K562 (cell line): ENCODE results near the gene SLC2A10. TPM values are rescaled to one million over a fixed set of nuclear protein-coding genes. Genes with fewer than 3 reads are reported as not detected.

Experiments used
- BRF1 ChIP-seq: IDR thresholded peaks from 3 replicates; pipeline ENCODE4 v1.6.1; 2011; ENCODE audit warnings: borderline replicate concordance, mild to moderate bottlenecking; ENCODE audit not compliant: insufficient read length; ENCODE audit errors: extremely low read depth
- CTBP1 ChIP-seq: fragments of 450-650 bp; IDR thresholded peaks from 2 replicates; pipeline ENCODE4 v1.6.1; 2016; ENCODE audit warnings: borderline replicate concordance
- ELF1 ChIP-seq: fragments of 200-800 bp; sonication (Bioruptor generic); IDR thresholded peaks from 2 replicates; pipeline ENCODE4 v1.6.1; 2016; ENCODE audit warnings: missing genetic modification characterization, missing compliant biosample characterization
- ESRRB ChIP-seq: fragments of 250-450 bp; sonication (Bioruptor Pico); IDR thresholded peaks from 2 replicates; pipeline ENCODE4 v1.5.0; 2020; ENCODE audit warnings: mild to moderate bottlenecking, moderate library complexity, borderline replicate concordance
- RCOR1 ChIP-seq, 2 experiments: IDR thresholded peaks; 2 replicates each; pipeline ENCODE4 v1.6.1; 2012; ENCODE audit warnings: low read depth in 2 of 2, low read length in 2 of 2, borderline replicate concordance in 1 of 2, improper control_type of control experiment in 1 of 2
- SP2 ChIP-seq: IDR thresholded peaks from 2 replicates; pipeline ENCODE4 v1.6.1; 2011; ENCODE audit warnings: mild to moderate bottlenecking, low read depth, low read length, moderate library complexity; ENCODE audit not compliant: poor library complexity, severe bottlenecking; ENCODE audit errors: extremely low read depth
- STAG1 ChIP-seq: sonication (generic); formaldehyde crosslinking; IDR thresholded peaks from 2 replicates; pipeline ENCODE4 v1.5.0; 2020; ENCODE audit warnings: missing genetic modification reagents, borderline replicate concordance
- ZNF224 ChIP-seq: sonication (generic); formaldehyde crosslinking; IDR thresholded peaks from 2 replicates; pipeline ENCODE4 v1.8.0; 2022; ENCODE audit warnings: mild to moderate bottlenecking, missing genetic modification reagents
- ZNF232 ChIP-seq: sonication (generic); formaldehyde crosslinking; IDR thresholded peaks from 2 replicates; pipeline ENCODE4 v1.8.0; 2022; ENCODE audit warnings: mild to moderate bottlenecking, missing genetic modification reagents
- ZNF316 ChIP-seq: fragments of 450-650 bp; IDR thresholded peaks from 2 replicates; pipeline ENCODE4 v1.6.1; 2016
- ZNF696 ChIP-seq: fragments of 250-450 bp; sonication (Bioruptor Pico); conservative IDR thresholded peaks from 2 replicates; pipeline ENCODE4 v1.4.0; 2020; ENCODE audit warnings: mild to moderate bottlenecking, moderate library complexity
- polyA plus RNA-seq, 8 experiments: library from polyadenylated mRNA; depleted of rRNA in 4 of 8; stranded (reverse) in 5 of 8; unstranded in 3 of 8; fragments of >200 nt; fragmentation: Nextera tagmentation in 2 of 8; fragmentation: Illumina TruSeq in 1 of 8; extraction: Ambion mirVana in 2 of 8; extraction: Trizol in 1 of 8; gene quantifications; 2 replicates each; pipeline versions ENCODE4 v1.2.1 to v1.2.3, GENCODE V29; 2011 to 2014; ENCODE audit warnings: inconsistent platforms in 1 of 8, missing spikeins in 1 of 8
- total RNA-seq, 7 experiments: library from RNA; depleted of rRNA in 6 of 7; stranded (reverse); fragments of >200 nt in 6 of 7; fragmentation: Illumina TruSeq in 2 of 7; extraction: Trizol in 2 of 7; gene quantifications; 2 replicates each; pipeline versions ENCODE4 v1.2.1 to v1.2.3, GENCODE V29; 2011 to 2021; ENCODE audit warnings: low replicate concordance in 1 of 7
- TF ChIP-seq, protein P1 (sequence below): fragments of 250-450 bp; sonication (Bioruptor Pico); IDR thresholded peaks from 2 replicates; pipeline ENCODE4 v1.4.0; 2020
- TF ChIP-seq, protein P2 (sequence below): fragments of 250-450 bp; sonication (Bioruptor Pico); IDR thresholded peaks from 2 replicates; pipeline ENCODE4 v1.8.0; 2021; ENCODE audit warnings: moderate library complexity, mild to moderate bottlenecking, inconsistent platforms

Gene SLC2A10
- total and polyA plus RNA-seq, 9 of the 15 experiments (the other 6 are each of a cell fraction or from before 2014, with no cell fraction given): 0.01 to 1.8 (median 0.10) TPM

DNA sequence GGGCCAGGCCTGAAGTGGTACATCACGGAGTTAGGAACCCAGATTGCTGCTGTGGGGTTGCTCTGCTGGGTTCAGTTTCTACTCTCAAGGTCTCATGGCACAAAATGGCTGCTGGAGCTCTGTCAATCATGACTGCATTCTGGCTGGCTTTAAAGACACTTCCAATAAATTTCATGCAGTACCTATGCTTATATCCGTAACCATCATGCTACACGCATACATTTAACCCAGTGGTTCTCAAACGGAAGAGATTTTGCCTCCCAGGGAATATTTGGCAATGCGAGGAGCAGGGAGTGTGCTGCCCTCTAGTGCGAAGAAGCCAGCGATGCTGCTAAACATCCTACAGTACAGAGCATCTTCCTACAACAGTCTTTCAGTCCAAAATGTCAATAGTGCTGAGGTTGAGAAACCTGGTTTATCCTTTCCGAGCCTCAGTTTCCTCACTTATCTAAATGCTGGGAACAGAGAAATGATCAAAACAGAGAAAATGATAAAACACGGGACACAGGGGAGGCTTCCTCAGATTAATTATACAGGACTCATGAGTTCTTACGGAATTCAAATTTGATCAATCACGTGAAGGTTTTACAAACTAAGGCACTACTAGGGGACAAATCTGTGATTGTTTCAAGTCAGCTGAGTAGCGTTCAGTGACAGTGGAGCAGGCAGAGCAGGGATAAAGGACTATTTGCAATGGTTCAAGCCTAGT is 9.6 kb upstream of the SLC2A10 start (continued):
- TF ChIP-seq, protein P1, sequence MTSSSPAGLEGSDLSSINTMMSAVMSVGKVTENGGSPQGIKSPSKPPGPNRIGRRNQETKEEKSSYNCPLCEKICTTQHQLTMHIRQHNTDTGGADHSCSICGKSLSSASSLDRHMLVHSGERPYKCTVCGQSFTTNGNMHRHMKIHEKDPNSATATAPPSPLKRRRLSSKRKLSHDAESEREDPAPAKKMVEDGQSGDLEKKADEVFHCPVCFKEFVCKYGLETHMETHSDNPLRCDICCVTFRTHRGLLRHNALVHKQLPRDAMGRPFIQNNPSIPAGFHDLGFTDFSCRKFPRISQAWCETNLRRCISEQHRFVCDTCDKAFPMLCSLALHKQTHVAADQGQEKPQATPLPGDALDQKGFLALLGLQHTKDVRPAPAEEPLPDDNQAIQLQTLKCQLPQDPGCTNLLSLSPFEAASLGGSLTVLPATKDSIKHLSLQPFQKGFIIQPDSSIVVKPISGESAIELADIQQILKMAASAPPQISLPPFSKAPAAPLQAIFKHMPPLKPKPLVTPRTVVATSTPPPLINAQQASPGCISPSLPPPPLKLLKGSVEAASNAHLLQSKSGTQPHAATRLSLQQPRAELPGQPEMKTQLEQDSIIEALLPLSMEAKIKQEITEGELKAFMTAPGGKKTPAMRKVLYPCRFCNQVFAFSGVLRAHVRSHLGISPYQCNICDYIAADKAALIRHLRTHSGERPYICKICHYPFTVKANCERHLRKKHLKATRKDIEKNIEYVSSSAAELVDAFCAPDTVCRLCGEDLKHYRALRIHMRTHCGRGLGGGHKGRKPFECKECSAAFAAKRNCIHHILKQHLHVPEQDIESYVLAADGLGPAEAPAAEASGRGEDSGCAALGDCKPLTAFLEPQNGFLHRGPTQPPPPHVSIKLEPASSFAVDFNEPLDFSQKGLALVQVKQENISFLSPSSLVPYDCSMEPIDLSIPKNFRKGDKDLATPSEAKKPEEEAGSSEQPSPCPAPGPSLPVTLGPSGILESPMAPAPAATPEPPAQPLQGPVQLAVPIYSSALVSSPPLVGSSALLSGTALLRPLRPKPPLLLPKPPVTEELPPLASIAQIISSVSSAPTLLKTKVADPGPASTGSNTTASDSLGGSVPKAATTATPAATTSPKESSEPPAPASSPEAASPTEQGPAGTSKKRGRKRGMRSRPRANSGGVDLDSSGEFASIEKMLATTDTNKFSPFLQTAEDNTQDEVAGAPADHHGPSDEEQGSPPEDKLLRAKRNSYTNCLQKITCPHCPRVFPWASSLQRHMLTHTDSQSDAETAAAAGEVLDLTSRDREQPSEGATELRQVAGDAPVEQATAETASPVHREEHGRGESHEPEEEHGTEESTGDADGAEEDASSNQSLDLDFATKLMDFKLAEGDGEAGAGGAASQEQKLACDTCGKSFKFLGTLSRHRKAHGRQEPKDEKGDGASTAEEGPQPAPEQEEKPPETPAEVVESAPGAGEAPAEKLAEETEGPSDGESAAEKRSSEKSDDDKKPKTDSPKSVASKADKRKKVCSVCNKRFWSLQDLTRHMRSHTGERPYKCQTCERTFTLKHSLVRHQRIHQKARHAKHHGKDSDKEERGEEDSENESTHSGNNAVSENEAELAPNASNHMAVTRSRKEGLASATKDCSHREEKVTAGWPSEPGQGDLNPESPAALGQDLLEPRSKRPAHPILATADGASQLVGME (CRISPR knock-in tag): no peak
- peak; percentile 38; the same call in 1 of the 2 replicates for TF ChIP-seq STAG1 (CRISPR knock-in tag)
- no peak for TF ChIP-seq ZNF232
- TF ChIP-seq ZNF224 (CRISPR knock-in tag): no peak
- TF ChIP-seq, protein P2, sequence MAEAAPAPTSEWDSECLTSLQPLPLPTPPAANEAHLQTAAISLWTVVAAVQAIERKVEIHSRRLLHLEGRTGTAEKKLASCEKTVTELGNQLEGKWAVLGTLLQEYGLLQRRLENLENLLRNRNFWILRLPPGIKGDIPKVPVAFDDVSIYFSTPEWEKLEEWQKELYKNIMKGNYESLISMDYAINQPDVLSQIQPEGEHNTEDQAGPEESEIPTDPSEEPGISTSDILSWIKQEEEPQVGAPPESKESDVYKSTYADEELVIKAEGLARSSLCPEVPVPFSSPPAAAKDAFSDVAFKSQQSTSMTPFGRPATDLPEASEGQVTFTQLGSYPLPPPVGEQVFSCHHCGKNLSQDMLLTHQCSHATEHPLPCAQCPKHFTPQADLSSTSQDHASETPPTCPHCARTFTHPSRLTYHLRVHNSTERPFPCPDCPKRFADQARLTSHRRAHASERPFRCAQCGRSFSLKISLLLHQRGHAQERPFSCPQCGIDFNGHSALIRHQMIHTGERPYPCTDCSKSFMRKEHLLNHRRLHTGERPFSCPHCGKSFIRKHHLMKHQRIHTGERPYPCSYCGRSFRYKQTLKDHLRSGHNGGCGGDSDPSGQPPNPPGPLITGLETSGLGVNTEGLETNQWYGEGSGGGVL: no peak
- TF ChIP-seq BRF1: no peak
- TF ChIP-seq ESRRB: no peak
- no peak for TF ChIP-seq ELF1 (tag)
- peak in 1 of 2 experiments; percentile 56; a peak in 1 of 4 replicates for TF ChIP-seq RCOR1 (IDR thresholded peaks at IDR 0.05; ENCODE audit: borderline replicate concordance in 1 of 2, low read depth in 2 of 2, low read length in 2 of 2)
- TF ChIP-seq SP2: no peak
- peak; percentile 62; the same call in 1 of the 2 replicates for TF ChIP-seq CTBP1
- no peak for TF ChIP-seq ZNF696
- no peak for TF ChIP-seq ZNF316
